T1000 (cell line): ENCODE results near the gene CASP9.
"Not testable (repeated sequence)": the region's sequence is repeated elsewhere in the genome, so short reads cannot be mapped to it uniquely, and the experiment has no call there.

ENCODE experiments used
- DNase-seq: peaks from one replicate; lab custom pipeline; 2025; ENCODE audit warnings: mixed read lengths; lab: John Stamatoyannopoulos, UW

Gene CASP9

GRCh38 chr1:15500184-15501178, 23.5 kb downstream of the CASP9 start:
- DNase-seq: no peak

GRCh38 chr1:15493869-15494390, 30.1 kb downstream of the CASP9 start:
- DNase-seq: no peak

- DNase-seq: no peak
These were observed 31.4 kb downstream of the CASP9 start for GRCh38 chr1:15492596-15492995.

- not testable (repeated sequence) for DNase-seq
These were observed 33.0 kb downstream of the CASP9 start for GRCh38 chr1:15491010-15491409.

GRCh38 chr1:15489052-15489736, 34.8 kb downstream of the CASP9 start:
- DNase-seq: no peak

- no peak for DNase-seq
These were observed 35.6 kb downstream of the CASP9 start for GRCh38 chr1:15488371-15488770.

GRCh38 chr1:15486844-15487610, 37.0 kb downstream of the CASP9 start:
- DNase-seq: not testable (repeated sequence)

GRCh38 chr1:15485636-15486035, 38.4 kb downstream of the CASP9 start:
- no peak for DNase-seq

GRCh38 chr1:15484443-15484842, 39.6 kb downstream of the CASP9 start:
- DNase-seq: not testable (repeated sequence)

- DNase-seq: no peak
These were observed 40.0 kb downstream of the CASP9 start for GRCh38 chr1:15483971-15484370.

- not testable (repeated sequence) for DNase-seq
These were observed 41.0 kb downstream of the CASP9 start for GRCh38 chr1:15482983-15483543.

GRCh38 chr1:15482455-15482854, 41.6 kb downstream of the CASP9 start:
- not testable (repeated sequence) for DNase-seq

- DNase-seq: no peak
These were observed 44.2 kb downstream of the CASP9 start for GRCh38 chr1:15479654-15480347.

- DNase-seq: no peak
These were observed 46.3 kb downstream of the CASP9 start for GRCh38 chr1:15477646-15478212.

GRCh38 chr1:15476927-15477326, 47.1 kb downstream of the CASP9 start:
- DNase-seq: no peak

GRCh38 chr1:15475752-15476314, 48.2 kb downstream of the CASP9 start, which contains the start of gene CELA2B:
CELA2B (plus strand) TSS chr1:15476104; CDS start chr1:15476126, 22 bp downstream.
- DNase-seq: no peak

- no peak for DNase-seq
These were observed 51.4 kb downstream of the CASP9 start for GRCh38 chr1:15472587-15472986.

- DNase-seq: not testable (repeated sequence)
These were observed 52.3 kb downstream of the CASP9 start for GRCh38 chr1:15471723-15472122.

- DNase-seq: not testable (repeated sequence)
These were observed 52.9 kb downstream of the CASP9 start for GRCh38 chr1:15471067-15471466.

GRCh38 chr1:15469821-15470448, 54.1 kb downstream of the CASP9 start:
- DNase-seq: not testable (repeated sequence)
